OCI-LY1 (cell line): ENCODE data around the gene CHAF1A.

Experiments
- H2AFZ ChIP-seq: fragments of 200-600 bp; sonication (generic), shearing (Covaris generic); 2 replicates; pipeline ENCODE4 v1.6.0; 2014; ENCODE audit warnings: antibody characterized with exemption, mild to moderate bottlenecking, low read length
- H3F3A ChIP-seq: fragments of 200-600 bp; sonication (generic), shearing (Covaris generic); 2 replicates; pipeline ENCODE4 v1.6.0; 2014; ENCODE audit warnings: mild to moderate bottlenecking, antibody characterized with exemption, low read length, moderate library complexity; ENCODE audit not compliant: insufficient read depth
- H3K27ac ChIP-seq: fragments of 200-600 bp; sonication (generic); 2 replicates; pipeline ENCODE4 v1.5.1; 2014; ENCODE audit warnings: low read length, mixed run types, mild to moderate bottlenecking, low read depth; ENCODE audit not compliant: poor library complexity, severe bottlenecking
- H3K27me3 ChIP-seq: fragments of 200-600 bp; sonication (generic); 2 replicates; pipeline ENCODE4 v1.6.0; 2014; ENCODE audit warnings: antibody characterized with exemption, mild to moderate bottlenecking, low read length, moderate library complexity; ENCODE audit not compliant: insufficient read depth
- H3K36me3 ChIP-seq: fragments of 200-600 bp; sonication (generic); 2 replicates; pipeline ENCODE4 v1.6.1; 2014; ENCODE audit warnings: mild to moderate bottlenecking, antibody characterized with exemption, low read length, moderate library complexity, mixed read lengths; ENCODE audit not compliant: insufficient read depth
- H3K4me1 ChIP-seq: fragments of 200-600 bp; sonication (generic); 2 replicates; pipeline ENCODE4 v1.5.1; 2014; ENCODE audit warnings: mild to moderate bottlenecking, low read length, moderate library complexity; ENCODE audit not compliant: insufficient read depth, severe bottlenecking
- H3K4me2 ChIP-seq: fragments of 200-600 bp; sonication (generic), shearing (Covaris generic); 2 replicates; pipeline ENCODE4 v1.6.1; 2014; ENCODE audit warnings: low read length
- H3K4me3 ChIP-seq: fragments of 200-600 bp; sonication (generic); 2 replicates; pipeline ENCODE4 v1.5.1; 2014; ENCODE audit warnings: low read length, low read depth, mild to moderate bottlenecking, mixed read lengths; ENCODE audit not compliant: poor library complexity, severe bottlenecking
- H3K79me2 ChIP-seq: fragments of 200-600 bp; shearing (Covaris generic); 2 replicates; pipeline ENCODE4 v1.6.1; 2016; ENCODE audit warnings: mixed run types, low read length, mixed read lengths; ENCODE audit not compliant: insufficient read depth
- H3K9ac ChIP-seq: fragments of 200-600 bp; sonication (generic), shearing (Covaris generic); 2 replicates; pipeline ENCODE4 v1.6.1; 2014; ENCODE audit warnings: mild to moderate bottlenecking, low read length, mixed read lengths
- H3K9me2 ChIP-seq: fragments of 200-600 bp; sonication (generic), shearing (Covaris generic); 2 replicates; pipeline ENCODE4 v1.6.1; 2014; ENCODE audit warnings: low read depth, mild to moderate bottlenecking, low read length, mixed read lengths
- H3K9me3 ChIP-seq: fragments of 200-600 bp; shearing (Covaris generic); 2 replicates; pipeline ENCODE4 v1.6.1; 2014; ENCODE audit warnings: low read length, mixed read lengths
- H4K20me1 ChIP-seq: fragments of 200-600 bp; sonication (generic), shearing (Covaris generic); 2 replicates; pipeline ENCODE4 v1.6.0; 2016; ENCODE audit warnings: mild to moderate bottlenecking, low read length; ENCODE audit not compliant: insufficient read depth
- CTCF ChIP-seq: fragments of 200-600 bp; sonication (generic), shearing (Covaris generic); IDR thresholded peaks from 2 replicates; pipeline ENCODE4 v1.5.1; 2017; ENCODE audit warnings: mild to moderate bottlenecking, antibody characterized with exemption, low read length, moderate library complexity, mixed read lengths
- EZH2 ChIP-seq: fragments of 200-600 bp; sonication (generic), shearing (Covaris generic); IDR thresholded peaks from 2 replicates; pipeline ENCODE4 v1.8.0; 2017; ENCODE audit warnings: borderline replicate concordance, mixed run types, mild to moderate bottlenecking, antibody characterized with exemption, low read length, moderate library complexity, mixed read lengths

Gene CHAF1A

GRCh38 chr19:4414144-4414799 lies 11.8 kb downstream of the CHAF1A start:
- peaks cover 37% of the 10 kb centered on the region for H3K79me2 ChIP-seq
- H3K27ac ChIP-seq: no peak overlapping the region
- no peak overlapping the region for H3K9ac ChIP-seq

GRCh38 chr19:4414800-4415321 lies 12.4 kb downstream of the CHAF1A start:
- peaks cover 37% of the 10 kb centered on the region for H3K79me2 ChIP-seq
- H4K20me1 ChIP-seq: no peaks in the 10 kb centered on the region
- H3K36me3 ChIP-seq: peaks cover 84% of the 10 kb centered on the region
- no peaks in the 10 kb centered on the region for H3K9me2 ChIP-seq
- H3K4me3 ChIP-seq: no peak overlapping the region
- TF ChIP-seq EZH2 (no peak), CTCF (no peak)
- H3K27ac ChIP-seq: no peak overlapping the region
- no peaks in the 10 kb centered on the region for H3K9me3 ChIP-seq
- no peak overlapping the region for H2AFZ ChIP-seq
- H3K9ac ChIP-seq: no peak overlapping the region
- H3F3A ChIP-seq: no peaks in the 10 kb centered on the region
- no peak overlapping the region for H3K4me2 ChIP-seq
- H3K4me1 ChIP-seq: no peaks in the 10 kb centered on the region
- no peaks in the 10 kb centered on the region for H3K27me3 ChIP-seq

More at GRCh38 chr19:4414144-4414799, 11.8 kb downstream of the CHAF1A start:
- Histone ChIP-seq H3K4me3 (no peak overlapping the region), H2AFZ (no peak overlapping the region), H3F3A (no peaks in the 10 kb centered on the region), H4K20me1 (no peaks in the 10 kb centered on the region), H3K4me2 (no peak overlapping the region), H3K36me3 (peaks cover 86% of the 10 kb centered on the region), H3K4me1 (no peaks in the 10 kb centered on the region), H3K9me3 (no peaks in the 10 kb centered on the region), H3K27me3 (no peaks in the 10 kb centered on the region), H3K9me2 (no peaks in the 10 kb centered on the region)
- no peak for TF ChIP-seq EZH2

GRCh38 chr19:4415352-4415751 lies 12.9 kb downstream of the CHAF1A start:
- Histone ChIP-seq H3F3A (no peaks in the 10 kb centered on the region), H3K27me3 (no peaks in the 10 kb centered on the region), H3K4me3 (no peak overlapping the region), H3K4me1 (no peaks in the 10 kb centered on the region), H3K27ac (no peak overlapping the region), H3K79me2 (peaks cover 37% of the 10 kb centered on the region), H3K4me2 (no peak overlapping the region), H3K9me3 (no peaks in the 10 kb centered on the region), H3K9ac (no peak overlapping the region), H4K20me1 (no peaks in the 10 kb centered on the region), H3K9me2 (no peaks in the 10 kb centered on the region), H3K36me3 (peaks cover 84% of the 10 kb centered on the region), H2AFZ (no peak overlapping the region)
- TF ChIP-seq CTCF (no peak), EZH2 (no peak)

- Histone ChIP-seq H3K36me3 (peaks cover 84% of the 10 kb centered on the region), H3K27ac (no peak overlapping the region), H3K4me1 (no peaks in the 10 kb centered on the region), H2AFZ (no peak overlapping the region), H4K20me1 (no peaks in the 10 kb centered on the region), H3K4me3 (no peak overlapping the region), H3K9me3 (no peaks in the 10 kb centered on the region), H3K4me2 (no peak overlapping the region), H3K9me2 (no peaks in the 10 kb centered on the region), H3K9ac (no peak overlapping the region), H3F3A (no peaks in the 10 kb centered on the region), H3K79me2 (peaks cover 31% of the 10 kb centered on the region), H3K27me3 (no peaks in the 10 kb centered on the region)
- TF ChIP-seq EZH2 (no peak), CTCF (no peak)
These were observed 13.8 kb downstream of the CHAF1A start for GRCh38 chr19:4416268-4416667.
